ENCODE measurements around the gene SHANK1. TPM values are rescaled to one million over a fixed set of nuclear protein-coding genes. Genes with fewer than 3 reads are reported as not detected.
A peak's percentile ranks its signal among the peaks of the same experiment; 100 is the strongest.

The SHANK1 gene
- total RNA-seq, 1 donor from 2014 or later, result 0.22 TPM

DNA sequence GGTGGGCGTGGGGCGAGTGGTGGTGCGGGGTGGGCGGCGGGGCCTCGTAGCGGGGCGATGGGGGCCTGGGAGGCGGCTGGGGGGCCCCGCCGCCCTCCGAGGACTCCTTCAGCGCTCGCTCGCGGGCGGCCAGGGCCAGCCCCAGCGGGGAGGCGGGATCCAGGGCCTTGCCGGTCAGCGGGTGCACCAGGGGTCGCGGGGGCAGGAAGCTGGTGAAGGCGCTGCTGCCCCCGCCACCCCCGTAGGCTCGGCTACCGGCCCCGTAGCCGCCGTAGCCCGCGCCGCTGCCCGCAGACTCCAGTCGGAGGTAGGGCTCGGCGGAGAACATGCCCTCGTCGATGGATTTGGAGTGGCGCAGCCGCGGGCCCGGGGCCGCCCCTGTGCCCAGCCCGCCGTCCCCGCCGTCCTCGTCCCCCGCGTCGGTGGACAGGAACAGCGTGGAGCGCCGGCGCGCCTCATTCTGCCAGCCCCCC is 51.8 kb downstream of the SHANK1 start:
- DNase-seq (ENCODE audit: missing footprints) (no peak), ATAC-seq (no peak)
- intact Hi-C loops (cut with DNase I), result no loop called here

DNA sequence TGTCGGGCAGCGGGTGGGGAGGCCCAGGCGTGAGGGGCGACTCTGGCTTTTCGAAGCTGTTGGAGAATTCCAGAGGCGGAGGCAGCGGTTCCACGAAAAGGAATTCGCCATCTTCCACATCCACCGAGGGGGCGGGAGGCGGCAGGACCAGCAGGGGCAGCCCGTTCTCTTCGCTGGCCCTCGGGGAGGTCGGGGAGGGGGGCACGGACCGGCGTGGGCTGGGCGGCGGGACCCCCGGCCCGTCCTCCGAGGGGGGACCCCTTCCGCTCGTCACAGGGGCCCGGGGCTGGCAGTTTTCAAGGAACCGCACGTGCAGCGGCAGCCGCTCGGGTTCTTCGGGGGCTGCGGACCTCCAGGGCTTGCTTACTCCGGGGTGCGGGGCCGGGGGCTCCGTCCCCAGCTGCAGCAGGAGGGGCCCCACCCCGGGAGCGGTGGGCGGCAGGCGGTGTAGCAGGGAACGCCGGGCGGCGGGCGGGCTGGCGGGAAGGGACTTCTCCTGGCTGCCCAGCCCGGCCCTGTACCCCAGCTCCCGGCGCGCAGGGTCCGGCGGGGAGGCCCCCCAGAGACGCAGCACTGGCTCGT is 52.3 kb downstream of the SHANK1 start:
- intact Hi-C loops (cut with DNase I), result no loop called here
- DNase-seq (ENCODE audit: missing footprints) (no peak), ATAC-seq (no peak)

DNA sequence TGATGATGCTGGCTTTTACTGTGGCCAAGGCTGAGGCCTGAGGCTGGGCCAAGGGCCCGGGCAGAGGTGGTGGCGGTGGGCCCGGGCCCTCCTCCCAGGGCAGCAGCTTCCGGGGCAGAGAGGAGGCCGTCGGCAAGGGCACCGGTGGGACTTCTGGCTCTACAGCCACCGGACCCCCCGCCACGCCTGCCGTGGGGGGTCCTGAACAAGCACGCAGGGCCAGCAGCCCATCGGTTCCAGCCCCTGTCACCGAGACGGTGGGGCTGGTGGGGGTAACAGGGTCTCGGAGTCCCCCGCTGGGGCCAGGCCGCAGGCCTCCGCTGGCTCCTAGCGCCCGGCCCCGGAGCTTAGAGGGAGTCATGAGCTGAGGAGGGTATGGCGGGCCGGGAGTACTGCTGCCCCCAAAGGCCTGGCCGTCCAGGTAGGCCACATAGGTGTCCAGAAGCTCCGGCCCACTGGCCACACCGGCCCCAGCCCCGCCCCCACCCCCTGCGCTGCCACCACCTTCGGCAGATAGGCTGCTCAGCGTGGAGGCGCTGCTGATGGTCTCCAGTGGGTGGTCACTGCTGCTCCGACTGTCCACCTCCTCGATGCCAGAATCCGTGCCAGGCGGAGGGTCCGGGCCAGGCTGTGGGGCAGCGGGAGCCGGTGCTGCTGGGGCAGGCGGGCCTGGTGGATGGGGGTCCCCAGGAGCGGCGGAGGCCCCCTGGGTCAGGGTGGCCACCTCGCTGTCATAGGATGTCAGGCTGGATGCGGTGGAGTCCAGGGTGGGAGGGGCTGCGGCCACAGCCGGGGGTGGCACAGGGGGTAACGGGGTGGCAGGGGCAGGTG is 53.0 kb downstream of the SHANK1 start:
- no peak for ATAC-seq
- intact Hi-C loops (cut with DNase I), result no loop called here
- DNase-seq (ENCODE audit: missing footprints), result no peak

DNA sequence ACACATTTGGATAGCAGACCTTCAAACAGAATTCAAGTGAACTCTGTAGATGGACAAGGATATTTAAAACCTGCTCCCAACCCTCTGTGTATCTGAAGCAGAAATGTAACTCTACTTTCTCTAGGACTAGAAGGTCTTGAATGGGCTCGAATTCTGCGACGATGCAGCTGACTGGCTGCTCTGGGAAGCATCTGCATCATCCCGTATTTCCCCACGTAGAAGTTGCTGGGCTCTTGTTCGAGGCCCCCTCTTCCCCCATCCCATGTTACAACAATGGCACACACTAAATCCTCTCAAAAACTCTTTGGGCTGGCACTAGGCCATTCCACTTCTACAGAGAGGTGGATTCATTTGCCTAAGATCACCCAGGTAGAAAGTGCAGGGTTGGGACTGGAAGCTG is 55.4 kb downstream of the SHANK1 start:
- no peak for DNase-seq (ENCODE audit: missing footprints)
- no peak for ATAC-seq
- intact Hi-C loops (cut with DNase I), result no loop called here

DNA sequence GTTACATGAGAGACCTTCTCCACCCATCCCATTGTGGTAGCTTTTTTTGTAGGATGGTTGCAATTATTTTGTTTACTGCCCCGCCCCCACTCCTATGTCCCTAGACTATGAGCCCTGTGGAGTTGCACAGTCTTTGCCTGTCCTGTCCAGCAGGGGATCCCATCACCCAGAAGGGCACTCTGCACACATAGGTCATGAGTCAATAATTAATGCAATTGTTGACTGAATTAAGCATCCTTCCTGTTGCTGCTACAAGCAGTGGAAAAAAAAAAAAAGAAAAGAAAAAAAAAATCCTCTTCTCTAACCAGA is 56.2 kb downstream of the SHANK1 start:
- intact Hi-C loops (cut with DNase I), result no loop called here
- DNase-seq (ENCODE audit: missing footprints) (no peak), ATAC-seq (no peak)

DNA sequence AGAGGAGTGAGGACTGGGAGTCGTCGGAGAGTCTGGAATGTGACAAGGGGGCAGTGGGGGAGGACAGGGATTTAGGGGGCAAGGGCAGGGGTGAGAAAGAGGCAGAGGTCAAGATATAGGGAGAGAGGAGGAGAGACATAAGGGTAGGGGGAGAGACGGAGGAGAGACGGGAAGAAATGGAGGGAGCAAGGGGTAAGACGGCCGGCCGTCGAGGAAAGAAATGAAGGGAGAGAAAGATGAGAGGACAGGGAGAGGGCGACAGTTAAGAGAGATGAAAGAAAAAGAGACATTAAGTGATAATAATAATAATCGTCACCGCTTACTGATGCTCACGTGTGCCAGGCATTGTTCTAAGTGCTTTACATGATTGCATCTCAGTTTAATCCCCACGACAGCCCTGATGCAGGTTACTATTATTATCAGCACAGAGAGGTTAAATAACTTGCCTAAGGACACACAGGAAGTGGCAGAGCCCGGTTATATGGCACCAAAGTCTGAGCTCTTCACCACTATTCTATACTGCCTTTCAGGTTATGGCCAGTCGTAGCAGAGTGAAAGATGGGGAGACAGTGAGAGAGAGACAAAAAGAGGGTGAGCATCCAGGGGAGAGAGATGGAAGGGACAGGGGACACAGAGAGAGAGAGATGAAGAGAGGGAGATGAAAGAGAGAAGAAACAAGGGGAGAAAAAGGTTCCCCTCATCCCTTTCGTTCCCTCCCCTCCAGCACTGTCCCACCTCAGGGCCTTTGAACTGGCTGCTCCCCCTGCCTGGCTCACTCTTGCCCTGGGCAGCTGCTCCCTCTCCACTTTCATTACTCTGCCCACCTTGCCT is 56.7 kb downstream of the SHANK1 start:
- DNase-seq (ENCODE audit: missing footprints) (no peak), ATAC-seq (no peak)
- intact Hi-C loops (cut with DNase I), result no loop called here

DNA sequence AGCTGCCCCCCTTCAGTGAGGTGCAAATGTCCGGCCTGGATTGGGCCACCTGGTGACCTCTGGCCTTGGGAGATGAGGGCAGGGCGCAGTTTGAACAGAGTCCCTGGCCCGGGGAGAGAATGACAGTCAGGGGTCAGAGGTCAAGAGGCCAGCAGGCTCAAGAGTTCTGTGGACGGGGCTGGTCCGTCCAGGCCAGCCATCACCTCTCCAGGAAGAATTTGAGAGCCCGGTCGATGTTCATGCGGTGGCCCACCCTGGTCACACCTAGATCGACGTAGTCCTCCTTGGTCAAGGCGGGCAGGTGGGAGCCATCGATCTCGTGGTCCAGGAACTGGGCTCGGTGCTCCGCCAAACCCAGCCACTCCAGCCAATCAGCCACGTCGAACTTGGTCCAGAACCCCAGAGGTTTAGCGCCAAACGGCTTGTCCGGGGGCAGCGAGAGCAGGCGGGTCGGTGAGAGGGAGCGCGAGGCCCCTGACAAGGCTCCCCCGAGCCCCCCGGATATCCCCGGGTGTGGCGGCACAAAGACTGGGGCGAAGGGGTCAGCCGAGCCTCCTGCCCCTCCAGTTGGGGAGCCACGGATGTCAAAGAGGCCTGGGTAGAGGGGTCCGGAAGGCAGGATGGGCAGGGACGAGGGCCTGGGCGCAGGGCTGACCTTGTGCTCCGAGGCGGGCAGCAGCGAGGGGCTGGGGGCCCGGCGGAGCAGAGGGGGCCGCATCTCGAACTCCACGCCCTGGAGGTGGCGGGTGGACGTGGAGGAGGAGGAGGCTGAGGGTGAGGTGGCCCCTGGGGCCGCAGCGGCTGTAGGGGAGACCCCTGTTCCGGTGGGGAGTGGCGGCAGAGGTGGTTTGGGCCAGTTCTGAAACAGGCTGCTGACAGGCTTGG is 57.6 kb downstream of the SHANK1 start:
- ATAC-seq (no peak), DNase-seq (ENCODE audit: missing footprints) (no peak)
- intact Hi-C loops (cut with DNase I), result no loop called here

DNA sequence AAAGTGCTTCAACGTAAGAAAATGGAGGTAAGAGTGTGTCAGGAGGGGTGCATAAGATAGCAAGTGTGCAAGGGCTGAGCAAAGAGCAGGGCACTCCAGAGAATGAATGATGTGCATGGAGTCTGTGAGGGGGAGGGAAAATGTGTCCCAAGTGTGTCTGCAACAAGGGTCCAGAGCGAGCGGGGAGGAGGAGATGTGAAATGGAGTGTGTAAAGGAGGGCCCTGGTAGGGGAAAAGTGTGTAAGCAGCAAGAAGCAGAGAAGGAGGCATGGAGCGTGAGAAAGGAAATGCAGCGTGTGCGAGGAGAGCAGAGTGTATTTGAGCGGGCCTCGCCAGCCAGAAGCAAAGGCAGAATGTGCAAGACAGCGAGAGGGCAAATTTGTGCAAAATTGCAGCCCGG is 58.6 kb downstream of the SHANK1 start:
- DNase-seq (ENCODE audit: missing footprints) (no peak), ATAC-seq (no peak)
- intact Hi-C loops (cut with DNase I), result no loop called here

DNA sequence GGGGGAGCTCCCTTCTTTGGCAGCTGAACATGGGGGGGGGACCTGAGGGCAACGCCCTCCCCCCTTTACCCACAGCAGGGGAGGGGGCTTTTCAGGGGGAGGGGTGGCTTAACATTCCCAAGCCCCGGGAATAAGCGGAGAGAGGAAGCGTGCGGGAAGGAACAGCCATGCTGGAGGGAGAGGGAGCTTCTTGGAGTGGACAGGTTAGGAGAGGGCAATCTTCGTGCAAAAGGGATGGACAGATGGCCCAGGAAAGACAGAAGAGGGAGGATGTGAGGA is 59.6 kb downstream of the SHANK1 start:
- intact Hi-C loops (cut with DNase I), result no loop called here
- DNase-seq (ENCODE audit: missing footprints) (no peak), ATAC-seq (no peak)

DNA sequence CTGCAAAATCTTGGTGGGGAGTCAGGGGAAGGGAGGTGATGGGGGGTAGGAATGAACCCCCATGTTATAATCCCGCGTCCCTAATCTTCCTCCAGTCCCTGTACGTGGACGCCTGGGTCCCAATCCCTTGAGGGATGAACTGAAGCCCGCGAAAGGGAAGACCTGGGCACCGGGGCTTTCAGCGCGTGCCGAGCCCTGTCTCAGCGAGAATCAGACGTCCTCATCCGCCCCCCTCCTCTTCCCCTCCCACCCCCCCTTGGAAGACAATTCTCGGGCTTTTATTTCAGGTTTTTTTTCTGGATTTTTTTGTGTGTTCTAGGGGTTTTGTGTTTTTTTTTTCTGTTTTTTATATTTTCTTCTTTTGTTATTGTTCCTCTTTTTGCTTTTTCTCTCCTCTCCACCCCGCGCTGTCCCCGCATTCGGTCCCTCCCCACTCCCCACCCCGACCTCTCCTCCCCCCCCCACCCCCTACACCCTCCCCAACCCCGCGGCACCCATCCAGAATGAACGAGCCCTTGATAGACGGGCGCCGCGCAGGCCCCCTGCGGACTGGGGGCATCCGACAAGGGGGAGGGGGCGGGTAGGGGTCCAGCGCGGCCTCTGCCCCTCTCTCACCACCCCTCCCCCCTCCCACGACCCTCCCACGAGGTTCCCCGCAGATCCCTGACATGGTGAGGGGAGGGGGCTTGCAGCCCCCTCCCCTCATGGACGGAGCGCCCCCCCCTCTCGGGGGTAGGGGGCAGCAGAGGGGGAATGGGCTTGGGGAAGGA is 60.1 kb downstream of the SHANK1 start:
- no peak for DNase-seq (ENCODE audit: missing footprints)
- intact Hi-C loops (cut with DNase I), result no loop called here
- no peak for ATAC-seq

DNA sequence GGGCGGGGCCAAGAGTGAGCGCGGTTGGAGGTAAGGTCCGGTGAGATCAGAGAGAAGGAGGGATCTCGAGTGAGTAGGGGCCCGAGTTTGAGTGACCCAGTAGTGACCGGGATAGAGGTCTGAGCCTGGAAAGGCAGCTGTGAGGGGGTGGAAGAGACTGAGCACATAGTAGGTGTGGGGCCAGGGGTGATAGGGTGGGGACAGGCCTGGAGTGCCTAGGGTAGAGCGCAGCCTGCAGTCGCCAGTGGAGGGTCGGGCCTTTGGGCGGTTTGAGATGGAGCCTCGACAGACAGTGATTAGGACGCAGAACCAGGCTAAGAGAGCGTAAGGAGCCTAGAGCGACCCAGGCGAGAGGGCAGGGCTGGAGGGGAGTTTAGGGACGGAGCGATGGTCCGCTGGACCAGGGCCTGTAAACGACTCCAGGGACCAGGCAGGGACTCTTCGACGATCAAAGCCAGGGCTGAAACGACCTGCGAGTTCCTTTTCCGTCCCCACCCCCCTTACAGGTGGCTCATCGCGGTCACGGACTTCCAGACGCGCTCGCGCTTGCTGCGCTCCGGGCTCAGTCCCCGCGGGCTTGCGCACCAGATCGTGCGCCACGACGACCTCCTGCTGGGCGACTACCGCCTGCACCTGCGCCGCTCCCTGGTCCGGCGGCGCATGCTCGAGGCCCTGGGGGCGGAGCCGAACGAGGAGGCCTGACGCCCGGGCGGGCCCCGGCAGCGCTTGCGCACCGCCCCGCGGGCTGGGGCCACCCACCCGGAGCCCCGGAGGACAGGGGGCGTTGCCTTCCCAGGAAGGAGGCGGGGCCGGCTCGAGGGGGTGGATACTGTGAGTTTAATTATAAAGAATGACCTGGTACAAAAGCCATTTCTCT is 60.9 kb downstream of the SHANK1 start:
- DNase-seq (ENCODE audit: missing footprints) (peak; percentile 76), ATAC-seq (peak; percentile 70)
- intact Hi-C loops (cut with DNase I), result no loop called here

DNA sequence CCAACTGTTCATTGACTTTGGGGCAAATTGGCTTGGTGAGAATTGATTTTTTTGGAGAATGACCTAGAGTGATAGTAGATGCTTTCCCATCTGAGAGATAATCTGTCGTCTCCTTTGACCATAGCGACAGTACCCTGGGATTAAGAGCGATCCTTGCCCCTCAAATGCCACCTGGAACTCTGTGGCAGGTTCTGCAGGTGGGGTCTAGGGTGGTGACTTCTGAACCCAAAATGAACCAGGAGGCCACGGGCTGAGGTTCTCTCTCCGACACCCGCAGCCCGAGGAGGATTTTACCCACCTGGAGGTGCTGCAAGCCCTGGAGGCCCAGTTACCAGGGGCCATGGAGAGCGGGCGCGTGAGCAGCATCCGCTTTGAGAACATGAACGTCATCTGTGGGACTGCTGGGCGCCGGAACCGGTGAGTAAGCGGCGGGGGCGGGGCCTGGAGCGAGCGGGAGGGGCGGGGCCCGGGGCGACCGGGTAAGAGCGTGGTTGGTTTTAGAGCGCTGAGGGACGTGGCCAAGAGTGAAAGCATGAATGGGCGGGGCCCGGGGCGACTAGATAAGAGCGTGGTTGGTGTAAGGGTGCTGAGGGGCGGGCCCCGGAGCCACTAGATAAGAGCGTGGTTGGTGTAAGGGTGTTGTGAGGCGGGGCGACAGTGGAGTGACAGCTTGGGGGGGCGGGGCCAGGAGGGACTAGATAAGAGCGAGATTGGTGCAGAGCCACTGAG is 61.7 kb downstream of the SHANK1 start:
- ATAC-seq (peak; percentile 89), DNase-seq (ENCODE audit: missing footprints) (peak; percentile 92)
- intact Hi-C loops (cut with DNase I), result no loop called here

DNA sequence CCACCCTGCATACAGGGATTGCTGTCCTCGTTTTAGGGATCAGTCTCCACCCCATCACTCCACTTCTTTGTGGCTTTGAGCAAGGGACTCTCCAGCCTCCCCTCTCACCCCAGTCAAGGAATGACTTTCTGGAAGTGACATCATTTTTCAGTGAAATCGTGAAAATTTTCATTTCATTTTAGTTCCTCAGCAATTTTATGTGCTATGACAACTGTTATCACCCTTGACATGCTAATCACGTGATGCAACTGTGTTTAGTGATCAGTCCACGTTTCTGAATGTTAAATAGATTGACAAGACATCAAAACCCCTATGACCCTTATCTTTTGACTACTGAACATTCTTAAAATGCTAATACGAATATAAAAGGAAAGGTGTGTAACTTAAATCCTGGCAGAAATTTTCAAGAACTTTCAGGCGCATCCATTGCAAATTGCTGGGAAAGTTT is 62.4 kb downstream of the SHANK1 start:
- no peak for DNase-seq (ENCODE audit: missing footprints)
- intact Hi-C loops (cut with DNase I), result no loop called here
- ATAC-seq, result no peak

DNA sequence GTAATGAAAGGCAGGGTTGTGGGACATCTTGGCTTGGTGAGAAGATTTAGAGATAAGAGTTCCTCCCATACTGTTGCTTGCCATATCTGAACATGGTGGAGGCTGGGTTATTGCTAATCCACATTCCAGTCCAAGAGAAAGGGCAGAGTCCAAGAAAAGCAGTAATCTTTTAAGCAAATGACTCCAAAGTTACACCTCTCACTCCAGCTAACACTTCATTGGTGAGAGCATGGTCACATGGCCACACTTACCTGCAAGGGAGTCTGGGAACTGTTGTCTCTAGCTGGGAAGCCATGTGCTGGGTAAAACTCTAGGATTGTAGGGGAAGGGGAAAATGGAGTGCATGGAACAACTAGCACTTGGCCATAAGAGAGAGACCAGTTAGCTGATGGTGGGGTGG is 64.7 kb downstream of the SHANK1 start:
- intact Hi-C loops (cut with DNase I), result no loop called here
- ATAC-seq, result no peak
- DNase-seq (ENCODE audit: missing footprints), result no peak

DNA sequence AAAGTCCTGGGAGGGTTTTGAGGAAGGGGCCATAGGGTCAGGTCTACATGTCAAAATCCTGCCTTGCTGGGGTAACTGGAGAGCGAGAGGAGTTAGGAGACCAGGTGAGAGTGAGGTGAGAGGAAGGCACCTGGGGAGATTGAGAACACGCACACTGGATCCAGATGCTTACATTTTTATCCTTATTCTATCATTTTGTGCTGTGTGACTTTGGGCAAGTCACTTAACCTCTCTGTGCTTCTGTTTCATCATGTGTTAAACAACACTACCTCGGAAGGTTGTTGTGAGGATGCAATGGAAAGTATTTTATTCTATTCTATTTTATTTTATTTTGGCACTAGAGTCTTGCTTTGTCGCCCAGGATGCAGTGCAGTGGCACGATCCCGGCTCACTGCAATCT is 66.9 kb downstream of the SHANK1 start:
- intact Hi-C loops (cut with DNase I), result no loop called here
- ATAC-seq, result no peak
- no peak for DNase-seq (ENCODE audit: missing footprints)

DNA sequence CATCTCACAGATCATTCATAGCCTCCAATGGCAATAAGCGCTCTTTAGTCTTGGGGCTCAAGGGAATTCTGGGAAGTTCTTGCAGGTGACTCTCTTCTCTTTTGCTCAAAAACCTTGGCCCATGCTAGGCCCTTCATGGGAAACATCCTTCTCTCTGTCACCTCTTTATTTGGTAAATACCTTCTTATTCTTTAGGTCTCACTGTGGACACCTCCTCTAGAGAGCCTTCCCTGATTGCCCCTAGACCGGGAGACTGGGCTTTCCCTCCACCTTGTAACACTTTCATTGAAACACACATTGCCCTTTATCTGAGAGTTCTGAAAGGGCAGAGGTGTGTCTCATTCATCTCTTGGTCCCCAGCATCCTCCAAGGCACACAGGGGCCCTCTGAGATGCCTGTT is 68.4 kb downstream of the SHANK1 start:
- intact Hi-C loops (cut with DNase I), result no loop called here

More for the DNA sequence above, 68.4 kb downstream of the SHANK1 start:
- ATAC-seq, result no peak
- no peak for DNase-seq (ENCODE audit: missing footprints)
